ENCODE data around the gene RAB43. TPM values are rescaled to one million over a fixed set of nuclear protein-coding genes. Genes with fewer than 3 reads are reported as not detected.
"Not testable (repeated sequence)": the region's sequence is repeated elsewhere in the genome, so short reads cannot be mapped to it uniquely, and the experiment has no call there.

Gene RAB43
- total RNA-seq, 3 donors from 2014 or later = 17.4 to 32.0 (median 30.5) TPM

- DNase-seq = peak in 1 of 3 donors; percentile 39
Measured at GRCh38 chr3:129161860-129162271, 40.3 kb upstream of the RAB43 start.

GRCh38 chr3:129160891-129161859, 39.6 kb upstream of the RAB43 start, which contains the start of gene ISY1:
Gene ISY1, minus strand, starts transcription at chr3:129161063. Its CDS starts 88 bp downstream, at chr3:129160975.
- Histone ChIP-seq H3K4me1 (ENCODE audit: low read depth) (peaks cover 17% of the 10 kb centered on the region), H3K9me3 (no peaks in the 10 kb centered on the region), H3K4me3 (peak within 1 kb of the TSS; percentile 76), H3K36me3 (ENCODE audit: low read depth) (no peaks in the 10 kb centered on the region)
- peak; percentile 93 for ATAC-seq
- intact Hi-C loops (cut with DNase I, micrococcal nuclease) = no loop called here
- DNase-seq = peak; percentile 88 to 91 (median 90)
- peak; percentile 64 for TF ChIP-seq CTCF (IDR thresholded peaks at IDR 0.05)

More at GRCh38 chr3:129161860-129162271, 40.3 kb upstream of the RAB43 start:
- intact Hi-C loops (cut with DNase I, micrococcal nuclease) = no loop called here
- H3K4me1 ChIP-seq (ENCODE audit: low read depth) = peaks cover 17% of the 10 kb centered on the region
- H3K4me3 ChIP-seq = peak overlapping the region; percentile 76
- peak; percentile 24 for ATAC-seq
- no peak for TF ChIP-seq CTCF (IDR thresholded peaks at IDR 0.05)
- peaks cover 5% of the 10 kb centered on the region for H3K36me3 ChIP-seq (ENCODE audit: low read depth)
- no peaks in the 10 kb centered on the region for H3K9me3 ChIP-seq

GRCh38 chr3:129144786-129145185, 23.2 kb upstream of the RAB43 start:
- no peak overlapping the region for H3K4me3 ChIP-seq
- intact Hi-C loops (cut with DNase I, micrococcal nuclease) = no loop called here
- DNase-seq (no peak), ATAC-seq (no peak)
- no peak for TF ChIP-seq CTCF (IDR thresholded peaks at IDR 0.05)
- no peaks in the 10 kb centered on the region for H3K4me1 ChIP-seq (ENCODE audit: low read depth)
- no peaks in the 10 kb centered on the region for H3K9me3 ChIP-seq
- H3K36me3 ChIP-seq (ENCODE audit: low read depth) = peaks cover 9% of the 10 kb centered on the region

GRCh38 chr3:129141011-129141410, 19.4 kb upstream of the RAB43 start:
- H3K9me3 ChIP-seq; H3K36me3 ChIP-seq (ENCODE audit: low read depth); ATAC-seq; DNase-seq; H3K4me1 ChIP-seq (ENCODE audit: low read depth); intact Hi-C loops (cut with DNase I, micrococcal nuclease); H3K4me3 ChIP-seq: not testable (repeated sequence)

- no peak for ATAC-seq
- H3K36me3 ChIP-seq (ENCODE audit: low read depth) = peaks cover 3% of the 10 kb centered on the region
- no peaks in the 10 kb centered on the region for H3K4me1 ChIP-seq (ENCODE audit: low read depth)
- no peak for DNase-seq
- no peak for TF ChIP-seq CTCF (IDR thresholded peaks at IDR 0.05)
- H3K9me3 ChIP-seq = no peaks in the 10 kb centered on the region
- no peak overlapping the region for H3K4me3 ChIP-seq
- intact Hi-C loops (cut with DNase I, micrococcal nuclease) = no loop called here
Measured at GRCh38 chr3:129139911-129140310, 18.3 kb upstream of the RAB43 start.

GRCh38 chr3:129136275-129136674, 14.7 kb upstream of the RAB43 start:
- H3K4me3 ChIP-seq; H3K36me3 ChIP-seq (ENCODE audit: low read depth); intact Hi-C loops (cut with DNase I, micrococcal nuclease): not testable (repeated sequence)

More at GRCh38 chr3:129136275-129136674, 14.7 kb upstream of the RAB43 start:
- ATAC-seq; DNase-seq; H3K9me3 ChIP-seq; H3K4me1 ChIP-seq (ENCODE audit: low read depth): not testable (repeated sequence)

Measured in mucosa of descending colon (tissue), 3 donors.